ENCODE measurements around the gene CRHR2. TPM values are rescaled to one million over a fixed set of nuclear protein-coding genes. Genes with fewer than 3 reads are reported as not detected.
A peak's percentile ranks its signal among the peaks of the same experiment; 100 is the strongest.

CRHR2 gene
- total RNA-seq, 1 donor from 2014 or later: not detected

GRCh38 chr7:30683306-30683705 is 1.1 kb upstream of the CRHR2 start:
- DNase-seq (ENCODE audit: low spot score) (no peak), ATAC-seq (no peak)

- ATAC-seq (peak; percentile 47), DNase-seq (ENCODE audit: low spot score) (no peak)
These were observed 443 bp downstream of the CRHR2 start for GRCh38 chr7:30681815-30682211.

DNA sequence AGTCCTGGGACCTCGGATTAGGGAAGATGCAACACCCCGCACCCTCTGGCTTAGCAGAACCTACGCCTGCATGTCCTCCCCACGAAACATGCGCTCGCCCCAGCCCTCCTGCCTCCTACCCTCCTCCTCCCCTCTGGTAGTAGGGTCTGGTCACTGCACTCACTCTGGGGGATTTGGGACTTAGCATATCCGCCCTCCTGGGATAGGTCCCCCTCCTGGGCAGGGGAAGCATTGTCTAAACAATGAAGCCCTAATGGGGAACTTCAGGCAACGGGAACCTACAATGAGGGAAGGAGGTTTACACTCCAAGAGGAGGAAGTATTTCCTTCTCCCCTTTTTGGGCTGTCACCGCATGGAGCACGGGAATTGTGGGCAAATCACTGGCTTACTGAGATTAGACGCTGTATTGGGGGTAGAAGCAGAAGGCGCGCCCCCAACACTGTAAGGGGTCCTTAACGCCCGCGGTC is 892 bp downstream of the CRHR2 start:
- DNase-seq (ENCODE audit: low spot score) (no peak), ATAC-seq (no peak)

DNA sequence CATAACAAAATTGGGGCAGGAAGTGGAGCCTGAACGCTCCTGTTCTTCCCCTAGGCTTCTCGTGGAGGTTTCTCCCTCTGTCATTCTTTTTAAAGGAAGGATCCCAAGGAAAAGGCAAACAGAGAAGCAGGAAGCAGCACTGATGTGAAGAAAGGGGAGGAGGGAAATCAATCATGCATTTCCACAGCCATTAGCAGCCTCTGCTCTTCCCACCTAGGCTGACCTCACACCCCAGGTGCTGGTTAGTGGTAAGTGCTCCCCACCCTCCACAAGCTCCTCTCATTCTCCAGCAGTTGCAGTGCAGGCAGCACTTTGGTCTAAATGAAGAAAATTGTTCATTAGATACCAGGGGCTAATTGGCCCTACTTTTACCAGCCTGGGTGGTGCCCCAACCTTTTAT is 2.6 kb downstream of the CRHR2 start:
- DNase-seq (ENCODE audit: low spot score) (no peak), ATAC-seq (no peak)

DNA sequence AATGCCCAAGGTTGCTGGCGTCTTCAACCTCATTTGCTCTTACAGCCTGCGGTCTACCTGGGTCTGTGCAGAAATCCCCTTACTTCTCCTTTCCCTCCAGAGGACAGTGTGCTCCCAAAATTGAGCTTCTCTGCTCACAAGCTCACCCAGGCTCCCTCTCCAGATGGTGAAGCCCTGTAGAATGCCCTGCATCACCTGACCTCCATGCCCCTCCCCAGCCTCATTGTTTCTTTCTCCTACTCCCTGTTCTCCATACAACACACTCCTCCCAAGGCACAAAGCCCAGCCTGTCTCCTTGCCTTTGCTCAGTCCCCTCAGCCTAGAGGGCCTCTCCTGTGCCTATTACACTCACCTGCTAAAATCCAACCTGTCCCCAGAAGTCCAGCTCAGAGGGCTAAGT is 3.5 kb downstream of the CRHR2 start:
- DNase-seq (ENCODE audit: low spot score) (no peak), ATAC-seq (no peak)

- no peak for ATAC-seq
- no peak for DNase-seq (ENCODE audit: low spot score)
These were observed 7.4 kb downstream of the CRHR2 start for GRCh38 chr7:30674876-30675275.

GRCh38 chr7:30674420-30674819 is 7.8 kb downstream of the CRHR2 start:
- no peak for DNase-seq (ENCODE audit: low spot score)

DNA sequence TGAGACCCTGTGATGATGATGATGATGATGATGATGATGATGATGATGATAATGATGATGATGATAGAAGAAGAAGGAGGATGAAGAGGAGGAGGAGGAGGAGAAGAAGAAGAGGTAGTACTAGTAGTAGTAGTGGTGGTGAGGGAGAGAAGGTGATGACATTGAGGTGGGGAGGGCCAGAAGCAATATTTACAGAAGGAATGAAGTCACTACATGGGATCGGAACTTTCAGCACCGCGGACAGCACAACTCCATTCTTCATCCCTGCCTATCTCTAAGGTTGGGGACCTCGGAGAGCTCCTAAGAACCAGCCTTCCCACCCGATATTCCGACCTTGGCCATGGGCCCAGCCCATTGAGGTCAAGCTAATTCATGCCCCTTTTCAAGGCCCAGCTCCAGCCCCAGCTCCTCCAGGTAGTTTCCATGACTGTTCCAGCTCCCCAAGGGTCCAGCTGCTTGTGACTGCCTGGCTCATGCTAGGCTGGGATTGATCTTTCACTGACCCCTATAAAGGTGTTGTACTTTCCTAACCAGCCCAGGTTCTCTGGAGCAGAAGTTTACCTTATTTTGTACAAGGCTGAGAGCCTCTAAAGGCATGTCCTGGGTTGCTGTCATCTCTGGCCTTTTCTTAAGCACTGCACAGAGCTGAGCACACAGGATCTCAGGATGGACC is 10.3 kb downstream of the CRHR2 start:
- ATAC-seq (peak; percentile 55), DNase-seq (ENCODE audit: low spot score) (no peak)

More at GRCh38 chr7:30674420-30674819, 7.8 kb downstream of the CRHR2 start:
- ATAC-seq: no peak

DNA sequence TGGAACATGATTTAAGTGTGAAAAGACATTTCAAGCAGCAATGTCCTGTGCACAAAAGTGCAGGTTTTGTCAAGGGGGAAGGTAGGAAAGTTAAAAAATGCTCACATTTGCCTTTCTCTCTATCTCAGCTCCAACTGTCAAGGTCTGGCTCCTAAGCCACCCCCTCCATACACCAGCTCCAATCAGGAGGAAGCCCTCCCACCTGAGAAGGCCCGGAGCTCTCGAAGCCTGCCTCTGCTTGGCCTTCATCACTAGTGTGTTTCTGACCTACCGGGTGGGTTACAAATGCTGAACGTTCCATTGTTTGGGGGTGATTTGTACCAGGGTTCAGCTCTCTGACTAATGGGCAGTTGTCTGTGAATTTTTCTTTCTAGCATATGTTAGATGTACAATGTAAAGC is 14.2 kb downstream of the CRHR2 start:
- ATAC-seq: no peak

GRCh38 chr7:30667172-30667571 is 15.1 kb downstream of the CRHR2 start:
- DNase-seq (ENCODE audit: low spot score) (no peak), ATAC-seq (no peak)

More for the DNA sequence above, 14.2 kb downstream of the CRHR2 start:
- DNase-seq (ENCODE audit: low spot score): no peak

- ATAC-seq (no peak), DNase-seq (ENCODE audit: low spot score) (no peak)
These were observed 16.8 kb downstream of the CRHR2 start for GRCh38 chr7:30665449-30665848.

DNA sequence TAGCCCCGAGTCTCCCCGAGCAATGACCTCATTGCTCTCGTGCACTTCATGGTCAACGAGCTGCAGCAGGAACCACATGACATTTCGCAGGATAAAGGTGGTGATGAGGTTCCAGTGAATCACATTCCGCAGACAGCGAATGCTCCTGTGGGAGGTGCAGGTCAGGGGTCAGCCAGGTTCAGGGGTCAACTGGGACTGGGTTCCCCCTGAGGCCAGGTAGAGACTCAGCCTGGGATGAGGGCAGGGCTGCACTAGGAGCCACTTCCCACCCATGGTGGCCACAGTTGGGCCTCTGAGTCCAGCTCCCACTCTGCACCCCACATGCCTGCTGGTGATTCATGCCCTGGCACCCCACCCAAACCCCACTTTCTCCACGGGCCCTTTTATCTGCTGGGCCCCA is 17.2 kb downstream of the CRHR2 start:
- no peak for DNase-seq (ENCODE audit: low spot score)
- no peak for ATAC-seq

GRCh38 chr7:30664184-30664885 is 17.9 kb downstream of the CRHR2 start:
- DNase-seq (ENCODE audit: low spot score): no peak
- ATAC-seq: no peak

- ATAC-seq (no peak), DNase-seq (ENCODE audit: low spot score) (no peak)
These were observed 18.8 kb downstream of the CRHR2 start for GRCh38 chr7:30663414-30663813.

GRCh38 chr7:30662431-30662939 is 19.8 kb downstream of the CRHR2 start:
- DNase-seq (ENCODE audit: low spot score) (no peak), ATAC-seq (no peak)

GRCh38 chr7:30661926-30662325 is 20.3 kb downstream of the CRHR2 start:
- ATAC-seq (no peak), DNase-seq (ENCODE audit: low spot score) (no peak)

DNA sequence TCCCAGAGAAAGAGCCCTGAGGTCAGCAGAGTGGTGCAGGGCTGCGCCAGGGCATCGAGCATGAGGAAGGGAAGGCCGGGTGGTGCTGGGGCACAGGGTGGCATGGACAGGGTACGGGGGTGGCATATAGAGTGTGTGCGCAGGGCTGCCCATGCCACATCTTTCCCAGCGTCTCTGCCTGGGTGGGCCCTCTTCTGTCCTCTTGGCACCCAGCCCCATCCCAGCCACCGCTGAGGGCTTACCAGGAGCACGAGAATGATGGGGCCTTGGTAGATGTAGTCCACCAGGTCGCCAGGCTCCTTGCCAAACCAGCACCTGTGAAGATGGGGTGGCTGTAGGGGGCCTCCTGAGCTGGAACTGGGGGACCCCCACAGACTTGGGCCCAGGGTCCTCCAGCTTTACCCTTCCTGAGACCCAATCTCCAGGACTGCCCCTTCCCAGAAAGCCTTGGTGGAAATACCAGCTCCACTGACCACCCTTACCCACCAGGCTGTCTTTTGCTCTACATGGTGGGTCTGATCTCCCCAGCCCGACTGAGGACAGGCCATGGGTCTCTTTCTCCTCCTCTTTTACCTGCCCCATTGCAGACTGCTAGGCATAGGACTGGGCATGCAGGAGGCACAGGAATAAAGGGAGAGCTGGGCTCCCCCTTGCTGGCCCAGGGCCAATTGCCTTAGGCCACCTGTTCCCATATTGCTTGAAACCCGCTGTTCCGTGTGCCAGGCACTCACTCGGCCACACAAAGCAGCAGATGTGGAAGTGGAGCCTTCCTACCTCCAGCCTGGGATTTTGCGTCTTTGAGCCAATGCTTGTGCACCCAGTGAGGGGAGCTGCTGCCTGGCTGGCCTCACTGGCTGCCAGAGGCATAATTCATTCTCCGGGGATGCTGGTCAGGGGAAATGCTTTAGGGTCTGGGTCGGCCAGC is 21.7 kb downstream of the CRHR2 start:
- no peak for ATAC-seq
- no peak for DNase-seq (ENCODE audit: low spot score)

GRCh38 chr7:30659312-30659711 is 22.9 kb downstream of the CRHR2 start:
- DNase-seq (ENCODE audit: low spot score): no peak

DNA sequence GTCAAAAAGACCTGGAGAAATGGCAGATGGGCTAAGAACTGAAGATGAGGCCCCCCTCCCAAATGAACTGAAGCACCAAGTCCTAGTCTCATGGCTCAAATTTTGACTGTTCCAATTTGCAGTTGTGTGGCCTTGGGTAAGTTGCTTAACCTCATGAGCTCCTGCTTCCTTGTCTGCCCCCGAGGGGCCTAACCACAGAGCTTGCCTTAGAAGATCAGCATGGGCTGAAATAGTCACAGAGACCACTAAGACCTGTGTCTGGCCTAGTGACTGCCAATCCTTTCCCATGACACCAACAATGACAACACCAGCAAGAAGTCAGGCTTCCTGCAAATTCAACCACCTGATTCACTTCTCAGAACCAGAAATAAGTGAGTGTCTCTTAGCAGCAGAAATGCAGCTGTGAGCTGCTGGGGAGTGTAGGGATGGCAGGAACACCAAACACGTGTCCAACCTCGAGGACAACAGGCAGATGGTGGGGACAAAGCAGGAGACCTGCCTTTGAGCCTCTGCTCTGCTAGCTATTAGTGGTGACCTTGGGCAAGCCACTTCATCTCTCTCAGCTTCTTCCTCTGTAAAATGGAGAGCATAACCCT is 23.7 kb downstream of the CRHR2 start:
- DNase-seq (ENCODE audit: low spot score): no peak
- no peak for ATAC-seq

More at GRCh38 chr7:30659312-30659711, 22.9 kb downstream of the CRHR2 start:
- no peak for ATAC-seq

GRCh38 chr7:30657131-30657530 is 25.1 kb downstream of the CRHR2 start:
- DNase-seq (ENCODE audit: low spot score) (no peak), ATAC-seq (no peak)
